GM18907 (cell line): ENCODE data around the gene FSHB.
"Not testable (repeated sequence)": the region's sequence is repeated elsewhere in the genome, so short reads cannot be mapped to it uniquely, and the experiment has no call there.

Experiments
- ATAC-seq: cut with Tn5 transposase; IDR thresholded peaks from one replicate; pipeline ENCODE4 v1.9.1; 2021; ENCODE audit warnings: mild to moderate bottlenecking, moderate library complexity; ENCODE audit not compliant: unreplicated experiment

FSHB gene

GRCh38 chr11:30261821-30262220, 31.0 kb downstream of the FSHB start:
- no peak for ATAC-seq

- not testable (repeated sequence) for ATAC-seq
Measured at GRCh38 chr11:30268638-30269037, 37.8 kb downstream of the FSHB start.

- ATAC-seq, result no peak
Measured at GRCh38 chr11:30270671-30271070, 39.9 kb downstream of the FSHB start.

- no peak for ATAC-seq
Measured at GRCh38 chr11:30277176-30277575, 46.4 kb downstream of the FSHB start.

- ATAC-seq, result no peak
Measured at GRCh38 chr11:30279796-30280195, 49.0 kb downstream of the FSHB start.

GRCh38 chr11:30281476-30282288, 50.9 kb downstream of the FSHB start:
- peak; percentile 30 for ATAC-seq

- peak; percentile 99 for ATAC-seq
Measured at GRCh38 chr11:30282289-30282631, 51.4 kb downstream of the FSHB start.
